Measurements from ENCODE around the gene SH2D3C.

GRCh38 chr9:127761061-127761460, 17.4 kb downstream of the SH2D3C start:
- TF ChIP-seq CTCF (conservative IDR thresholded peaks at IDR 0.05) (no peak), EZH2 (IDR thresholded peaks at IDR 0.05; ENCODE audit: low read depth) (no peak)
